ENCODE results near the gene HBG1.

GRCh38 chr11:5200582-5200981, 49.1 kb downstream of the HBG1 start, which contains the start of gene OR51V1:
- no peak for TF ChIP-seq CTCF (IDR thresholded peaks at IDR 0.05)
- TF ChIP-seq POLR2A (IDR thresholded peaks at IDR 0.05): no peak
- TF ChIP-seq POLR2AphosphoS5 (IDR thresholded peaks at IDR 0.05): no peak
- no peak for TF ChIP-seq EP300 (IDR thresholded peaks at IDR 0.05)

Measured in suprapubic skin (tissue), 4 donors.